ENCODE data around the gene FBXL13.
"Not testable (repeated sequence)": the region's sequence is repeated elsewhere in the genome, so short reads cannot be mapped to it uniquely, and the experiment has no call there.

FBXL13 gene

GRCh38 chr7:102821994-102822747 is 252.4 kb downstream of the FBXL13 start:
- H3K27ac ChIP-seq (ENCODE audit: low read length) = no peak overlapping the region
- H3K27me3 ChIP-seq (ENCODE audit: control insufficient read depth in 1 of 2, insufficient read depth in 2 of 2, low read length in 2 of 2) = no peaks in the 10 kb centered on the region
- peaks cover 0 to 2% of the 10 kb centered on the region in 2 donors for H3K9me3 ChIP-seq (ENCODE audit: control insufficient read depth in 2 of 2, low read length in 2 of 2)
- H3K4me1 ChIP-seq (ENCODE audit: control insufficient read depth, insufficient read depth, low read length) = no peaks in the 10 kb centered on the region
- no peak overlapping the region for H3K4me3 ChIP-seq (ENCODE audit: low read length in 2 of 2)
- peaks cover 3 to 7% of the 10 kb centered on the region in 2 donors for H3K36me3 ChIP-seq (ENCODE audit: control insufficient read depth in 2 of 2, insufficient read depth in 2 of 2, low read length in 2 of 2)
- H3K9ac ChIP-seq (ENCODE audit: low read length in 2 of 2) = no peak overlapping the region

DNA sequence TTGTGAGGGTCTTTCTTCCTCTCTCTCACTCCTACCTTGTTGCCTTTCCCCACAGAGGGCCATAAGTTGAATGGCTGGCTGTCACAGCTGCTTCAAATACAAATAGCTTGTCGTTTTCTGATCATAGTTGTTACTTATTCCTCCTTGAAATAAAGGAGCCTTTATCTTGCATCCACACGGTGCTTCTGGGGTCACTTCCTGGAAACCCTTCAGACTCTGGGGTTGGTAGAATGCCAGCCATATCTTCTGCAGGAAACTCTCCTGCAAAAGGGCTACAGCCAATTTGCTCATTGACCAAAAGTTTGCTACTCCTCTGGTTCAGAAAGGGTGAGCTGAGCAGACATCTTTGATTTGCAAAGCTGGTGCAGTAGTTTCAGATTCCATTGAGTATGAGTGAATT is 255.4 kb downstream of the FBXL13 start:
- H3K36me3 ChIP-seq (ENCODE audit: control insufficient read depth in 2 of 2, insufficient read depth in 2 of 2, low read length in 2 of 2) = peaks cover 0 to 4% of the 10 kb centered on the region in 2 donors
- H3K4me3 ChIP-seq (ENCODE audit: low read length in 2 of 2) = no peak overlapping the region
- H3K9me3 ChIP-seq (ENCODE audit: control insufficient read depth in 2 of 2, low read length in 2 of 2) = no peaks in the 10 kb centered on the region

GRCh38 chr7:102817616-102818573 is 256.7 kb downstream of the FBXL13 start:
- Histone ChIP-seq H3K9ac (ENCODE audit: low read length in 2 of 2) (no peak overlapping the region), H3K4me1 (ENCODE audit: control insufficient read depth, insufficient read depth, low read length) (no peaks in the 10 kb centered on the region), H3K36me3 (ENCODE audit: control insufficient read depth in 2 of 2, insufficient read depth in 2 of 2, low read length in 2 of 2) (peaks cover 3 to 4% of the 10 kb centered on the region in 2 donors), H3K27ac (ENCODE audit: low read length) (no peak overlapping the region), H3K4me3 (ENCODE audit: low read length in 2 of 2) (no peak overlapping the region), H3K27me3 (ENCODE audit: control insufficient read depth in 1 of 2, insufficient read depth in 2 of 2, low read length in 2 of 2) (no peaks in the 10 kb centered on the region), H3K9me3 (ENCODE audit: control insufficient read depth in 2 of 2, low read length in 2 of 2) (no peaks in the 10 kb centered on the region)

More for the DNA sequence above, 255.4 kb downstream of the FBXL13 start:
- Histone ChIP-seq H3K4me1 (ENCODE audit: control insufficient read depth, insufficient read depth, low read length) (no peaks in the 10 kb centered on the region), H3K27me3 (ENCODE audit: control insufficient read depth in 1 of 2, insufficient read depth in 2 of 2, low read length in 2 of 2) (no peaks in the 10 kb centered on the region), H3K27ac (ENCODE audit: low read length) (no peak overlapping the region), H3K9ac (ENCODE audit: low read length in 2 of 2) (no peak overlapping the region)

DNA sequence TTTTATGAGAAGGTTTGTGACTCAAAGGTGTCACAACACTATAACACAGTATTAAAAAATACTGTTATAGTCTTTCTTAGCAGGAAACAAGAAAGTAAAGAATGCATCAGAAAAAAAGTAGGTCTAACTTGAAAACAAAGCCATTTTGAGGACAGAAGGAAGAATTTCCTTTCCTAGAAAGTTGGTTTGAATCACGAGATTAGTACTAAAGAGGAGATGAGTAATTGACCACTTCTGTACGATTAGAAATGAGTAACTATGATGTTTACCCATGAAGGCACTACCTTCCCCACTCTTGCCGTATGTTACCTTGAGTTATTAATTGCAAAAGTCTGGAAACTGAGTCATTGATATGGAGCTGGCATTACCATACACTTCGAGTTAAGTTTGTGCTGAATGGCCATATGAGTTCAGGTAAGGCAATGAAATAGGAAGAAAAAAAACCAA is 260.5 kb downstream of the FBXL13 start:
- Histone ChIP-seq H3K27ac (ENCODE audit: low read length) (no peak overlapping the region), H3K9me3 (ENCODE audit: control insufficient read depth in 2 of 2, low read length in 2 of 2) (no peaks in the 10 kb centered on the region), H3K4me3 (ENCODE audit: low read length in 2 of 2) (no peak overlapping the region), H3K36me3 (ENCODE audit: control insufficient read depth in 2 of 2, insufficient read depth in 2 of 2, low read length in 2 of 2) (peaks cover 0 to 3% of the 10 kb centered on the region in 2 donors), H3K9ac (ENCODE audit: low read length in 2 of 2) (no peak overlapping the region), H3K4me1 (ENCODE audit: control insufficient read depth, insufficient read depth, low read length) (no peaks in the 10 kb centered on the region), H3K27me3 (ENCODE audit: control insufficient read depth in 1 of 2, insufficient read depth in 2 of 2, low read length in 2 of 2) (no peaks in the 10 kb centered on the region)

DNA sequence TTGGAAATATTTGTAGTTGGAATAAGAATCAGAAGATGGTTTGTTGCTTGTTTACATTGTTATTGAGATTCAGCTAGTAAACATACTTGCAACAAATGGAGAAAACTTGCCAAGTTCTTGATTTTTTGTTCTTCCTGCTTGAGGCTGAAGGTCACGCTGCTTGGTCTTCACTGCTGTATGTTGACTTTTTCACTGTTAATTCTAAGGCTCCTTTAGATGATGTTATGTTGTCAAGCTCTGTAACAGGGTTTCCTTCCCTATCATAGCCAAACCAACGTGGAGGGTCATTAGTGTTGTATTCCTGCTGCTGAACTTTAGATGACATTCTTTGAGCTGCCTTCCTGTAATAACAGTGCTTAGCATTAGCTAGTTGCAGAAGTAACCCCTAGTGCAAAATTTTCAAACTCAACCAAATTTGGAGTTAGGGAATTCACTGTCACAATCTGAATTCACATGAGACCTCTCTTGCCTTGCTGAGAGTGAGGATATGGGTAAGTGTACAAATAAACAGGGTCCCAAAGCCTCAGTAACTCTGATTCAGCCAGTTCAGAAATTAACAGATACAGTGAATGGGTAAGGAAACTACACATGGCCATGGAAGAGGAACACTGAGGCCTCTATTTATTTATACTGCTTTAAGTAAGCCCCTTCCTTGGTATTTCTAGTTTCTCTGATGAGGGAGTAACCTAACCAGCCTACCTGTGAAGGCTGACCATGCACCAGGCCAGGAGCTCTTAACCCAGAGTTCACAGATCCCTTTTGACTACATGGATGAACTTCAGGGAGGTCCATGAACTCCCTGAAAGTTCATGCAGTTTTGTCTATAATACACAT is 261.2 kb downstream of the FBXL13 start:
- Histone ChIP-seq H3K4me1 (ENCODE audit: control insufficient read depth, insufficient read depth, low read length) (no peaks in the 10 kb centered on the region), H3K27me3 (ENCODE audit: control insufficient read depth in 1 of 2, insufficient read depth in 2 of 2, low read length in 2 of 2) (no peaks in the 10 kb centered on the region), H3K9ac (ENCODE audit: low read length in 2 of 2) (no peak overlapping the region), H3K27ac (ENCODE audit: low read length) (no peak overlapping the region), H3K9me3 (ENCODE audit: control insufficient read depth in 2 of 2, low read length in 2 of 2) (no peaks in the 10 kb centered on the region), H3K4me3 (ENCODE audit: low read length in 2 of 2) (no peak overlapping the region), H3K36me3 (ENCODE audit: control insufficient read depth in 2 of 2, insufficient read depth in 2 of 2, low read length in 2 of 2) (peaks cover 0 to 3% of the 10 kb centered on the region in 2 donors)

GRCh38 chr7:102811942-102812678 is 262.5 kb downstream of the FBXL13 start:
- Histone ChIP-seq H3K27me3 (ENCODE audit: control insufficient read depth in 1 of 2, insufficient read depth in 2 of 2, low read length in 2 of 2) (no peaks in the 10 kb centered on the region), H3K36me3 (ENCODE audit: control insufficient read depth in 2 of 2, insufficient read depth in 2 of 2, low read length in 2 of 2) (peaks cover 0 to 3% of the 10 kb centered on the region in 2 donors), H3K4me3 (ENCODE audit: low read length in 2 of 2) (no peak overlapping the region), H3K27ac (ENCODE audit: low read length) (no peak overlapping the region), H3K4me1 (ENCODE audit: control insufficient read depth, insufficient read depth, low read length) (no peaks in the 10 kb centered on the region), H3K9me3 (ENCODE audit: control insufficient read depth in 2 of 2, low read length in 2 of 2) (no peaks in the 10 kb centered on the region), H3K9ac (ENCODE audit: low read length in 2 of 2) (no peak overlapping the region)

- no peaks in the 10 kb centered on the region for H3K4me1 ChIP-seq (ENCODE audit: control insufficient read depth, insufficient read depth, low read length)
- H3K36me3 ChIP-seq (ENCODE audit: control insufficient read depth in 2 of 2, insufficient read depth in 2 of 2, low read length in 2 of 2) = peaks cover 0 to 3% of the 10 kb centered on the region in 2 donors
- H3K27ac ChIP-seq (ENCODE audit: low read length) = no peak overlapping the region
- H3K27me3 ChIP-seq (ENCODE audit: control insufficient read depth in 1 of 2, insufficient read depth in 2 of 2, low read length in 2 of 2) = no peaks in the 10 kb centered on the region
- H3K9ac ChIP-seq (ENCODE audit: low read length in 2 of 2) = no peak overlapping the region
- no peak overlapping the region for H3K4me3 ChIP-seq (ENCODE audit: low read length in 2 of 2)
- H3K9me3 ChIP-seq (ENCODE audit: control insufficient read depth in 2 of 2, low read length in 2 of 2) = no peaks in the 10 kb centered on the region
These were observed 263.7 kb downstream of the FBXL13 start for GRCh38 chr7:102810916-102811315.

- Histone ChIP-seq H3K9ac (ENCODE audit: low read length in 2 of 2) (no peak overlapping the region), H3K27me3 (ENCODE audit: control insufficient read depth in 1 of 2, insufficient read depth in 2 of 2, low read length in 2 of 2) (no peaks in the 10 kb centered on the region), H3K4me3 (ENCODE audit: low read length in 2 of 2) (no peak overlapping the region), H3K9me3 (ENCODE audit: control insufficient read depth in 2 of 2, low read length in 2 of 2) (no peaks in the 10 kb centered on the region), H3K36me3 (ENCODE audit: control insufficient read depth in 2 of 2, insufficient read depth in 2 of 2, low read length in 2 of 2) (no peaks in the 10 kb centered on the region), H3K27ac (ENCODE audit: low read length) (no peak overlapping the region), H3K4me1 (ENCODE audit: control insufficient read depth, insufficient read depth, low read length) (no peaks in the 10 kb centered on the region)
These were observed 268.0 kb downstream of the FBXL13 start for GRCh38 chr7:102806613-102807012.

GRCh38 chr7:102795987-102796595 is 278.5 kb downstream of the FBXL13 start:
- H3K4me3 ChIP-seq (ENCODE audit: low read length in 2 of 2); H3K27me3 ChIP-seq (ENCODE audit: control insufficient read depth in 1 of 2, insufficient read depth in 2 of 2, low read length in 2 of 2); H3K9ac ChIP-seq (ENCODE audit: low read length in 2 of 2); H3K27ac ChIP-seq (ENCODE audit: low read length); H3K9me3 ChIP-seq (ENCODE audit: control insufficient read depth in 2 of 2, low read length in 2 of 2); H3K36me3 ChIP-seq (ENCODE audit: control insufficient read depth in 2 of 2, insufficient read depth in 2 of 2, low read length in 2 of 2); H3K4me1 ChIP-seq (ENCODE audit: control insufficient read depth, insufficient read depth, low read length): not testable (repeated sequence)
